ENCODE results near the gene AP5S1. TPM values are rescaled to one million over a fixed set of nuclear protein-coding genes. Genes with fewer than 3 reads are reported as not detected.

Gene AP5S1
- total RNA-seq, 1 donor from 2014 or later, result 14.4 TPM

DNA sequence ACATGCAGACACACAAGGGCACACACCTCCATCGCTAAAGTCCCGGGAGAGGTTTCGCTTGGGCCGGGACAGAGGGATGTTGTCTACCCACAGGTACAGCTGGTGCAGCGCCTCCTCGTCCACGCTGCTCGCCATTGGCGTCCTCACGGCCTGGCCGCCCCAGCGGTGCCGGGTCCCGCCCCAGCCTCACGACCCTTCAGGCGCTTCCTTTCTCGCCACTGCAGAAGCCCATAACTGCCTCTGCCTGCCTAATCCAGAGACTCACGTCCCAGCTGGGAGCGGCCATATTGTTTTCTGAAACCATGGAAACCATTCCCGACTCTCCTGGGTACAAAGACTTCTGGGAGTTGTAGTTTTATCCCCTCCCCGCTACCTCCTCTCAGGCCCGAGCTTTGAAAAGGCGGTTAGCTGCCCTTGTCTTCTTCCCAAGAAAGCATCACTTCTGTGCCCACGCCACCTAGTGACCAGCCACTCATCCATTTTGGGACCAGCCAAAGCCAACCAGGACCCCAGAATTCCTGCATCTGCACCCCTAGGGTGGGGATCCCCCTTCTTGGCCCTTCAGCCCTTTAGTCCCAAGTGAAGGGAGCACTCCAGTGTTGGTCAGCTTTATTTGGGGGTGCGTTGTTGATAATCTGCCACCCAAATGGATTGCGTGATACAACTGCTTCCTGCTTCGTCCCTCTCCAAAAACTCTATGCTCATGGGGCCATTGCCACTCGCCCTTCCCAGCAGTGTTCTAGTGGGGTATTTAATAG lies 39.0 kb upstream of the AP5S1 start, which contains the start of gene SPEF1:
SPEF1 (minus strand) TSS at position 296 of the 758 bp plus-strand sequence; CDS start at position 135, 161 bp downstream.
- DNase-seq (ENCODE audit: low read depth), result no peak
- peak; percentile 58 for TF ChIP-seq CTCF (conservative IDR thresholded peaks at IDR 0.05; ENCODE audit: low read depth, low read length)
- H3K4me3 ChIP-seq (ENCODE audit: low read depth, low read length), result peak within 1 kb of the TSS; percentile 74

- no peak for DNase-seq (ENCODE audit: low read depth)
Measured at GRCh38 chr20:3782597-3782996, 37.8 kb upstream of the AP5S1 start.

DNA sequence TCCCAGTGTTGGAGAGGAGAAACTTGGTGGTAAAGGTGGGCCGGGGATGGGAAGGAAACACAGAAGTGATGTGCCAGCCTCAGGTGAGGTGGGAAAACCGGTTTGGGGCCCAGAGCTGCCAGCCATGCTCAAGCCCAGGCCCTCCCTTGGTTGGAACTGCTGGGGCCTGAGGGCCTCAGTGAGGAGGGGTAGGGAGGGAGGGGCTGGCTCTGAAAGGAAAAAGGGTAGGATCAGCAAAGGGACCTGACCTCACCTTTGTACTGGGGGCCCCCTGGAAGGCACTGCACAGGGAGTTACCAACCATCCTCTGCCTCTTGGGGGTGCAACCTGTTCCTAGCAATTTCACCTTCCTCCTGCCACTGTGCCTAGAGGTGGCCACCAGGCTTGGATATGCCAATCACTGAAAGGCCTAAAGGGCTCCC lies 37.3 kb upstream of the AP5S1 start:
- no peak for DNase-seq (ENCODE audit: low read depth)
- TF ChIP-seq CTCF (conservative IDR thresholded peaks at IDR 0.05; ENCODE audit: low read depth, low read length), result no peak
- no peak overlapping the region for H3K4me3 ChIP-seq (ENCODE audit: low read depth, low read length)

More at GRCh38 chr20:3782597-3782996, 37.8 kb upstream of the AP5S1 start:
- TF ChIP-seq CTCF (conservative IDR thresholded peaks at IDR 0.05; ENCODE audit: low read depth, low read length), result no peak
- no peak overlapping the region for H3K4me3 ChIP-seq (ENCODE audit: low read depth, low read length)

GRCh38 chr20:3783511-3784195 lies 36.7 kb upstream of the AP5S1 start:
- DNase-seq (ENCODE audit: low read depth), result no peak
- no peak for TF ChIP-seq CTCF (conservative IDR thresholded peaks at IDR 0.05; ENCODE audit: low read depth, low read length)
- no peak overlapping the region for H3K4me3 ChIP-seq (ENCODE audit: low read depth, low read length)

DNA sequence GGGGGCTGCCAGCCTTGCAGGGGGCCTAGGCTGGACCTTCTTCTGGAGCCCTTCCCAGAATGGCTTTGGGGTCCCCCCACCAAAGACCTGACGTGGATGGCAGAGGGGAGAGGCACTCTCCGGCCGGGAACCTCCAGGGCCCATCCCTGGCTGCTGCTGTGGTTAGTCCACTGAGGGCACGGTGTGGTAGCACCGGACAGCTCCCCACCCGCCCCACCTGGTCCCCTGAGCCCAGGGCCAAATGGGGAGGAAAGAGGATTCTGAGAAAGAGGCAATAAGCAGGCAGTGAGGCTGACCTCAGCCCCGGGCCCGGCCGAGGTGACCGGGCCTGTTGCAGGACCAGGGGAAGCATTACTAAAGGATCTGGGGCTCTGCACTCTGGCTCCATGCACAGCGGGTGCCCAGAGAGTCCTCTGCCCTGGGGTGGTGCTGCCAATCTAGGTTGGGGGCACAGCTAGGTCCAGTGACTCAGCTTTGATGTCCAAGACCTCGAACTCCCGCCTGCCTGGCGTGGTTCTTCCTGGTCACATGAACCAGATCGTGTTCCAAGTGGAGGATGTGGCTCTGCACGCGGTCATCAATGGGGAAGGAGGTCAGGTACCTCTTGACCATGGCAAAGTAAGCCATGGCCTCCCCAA lies 36.0 kb upstream of the AP5S1 start:
- no peak for DNase-seq (ENCODE audit: low read depth)
- no peak overlapping the region for H3K4me3 ChIP-seq (ENCODE audit: low read depth, low read length)
- TF ChIP-seq CTCF (conservative IDR thresholded peaks at IDR 0.05; ENCODE audit: low read depth, low read length), result no peak

DNA sequence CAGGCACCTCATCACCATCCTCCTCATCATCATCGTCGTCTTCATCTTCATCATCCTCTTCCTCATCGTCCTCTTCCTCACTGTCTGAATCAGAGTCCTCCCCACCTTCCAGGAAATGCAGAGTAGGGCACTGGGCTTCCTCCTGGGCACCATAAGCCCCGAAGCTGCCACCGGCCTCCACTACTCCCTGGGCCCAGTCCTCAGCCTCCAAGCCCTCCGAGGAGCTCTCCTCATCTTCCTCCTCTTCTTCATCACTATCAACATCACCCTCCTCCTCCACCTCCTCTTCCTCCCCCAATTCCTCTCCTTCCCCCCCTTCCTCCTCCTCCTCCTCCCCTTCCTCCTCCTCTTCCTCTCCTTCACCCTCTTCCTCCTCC lies 35.5 kb upstream of the AP5S1 start:
- TF ChIP-seq CTCF (conservative IDR thresholded peaks at IDR 0.05; ENCODE audit: low read depth, low read length), result no peak
- H3K4me3 ChIP-seq (ENCODE audit: low read depth, low read length), result peak overlapping the region; percentile 3
- DNase-seq (ENCODE audit: low read depth), result no peak
